Islet precursor cell (in vitro differentiated cells): ENCODE data around the gene HOXC11.

Source experiments
- DNase-seq: peaks from one replicate; pipeline ENCODE4 v3.0.0-alpha.2; 2018

The HOXC11 gene

DNA sequence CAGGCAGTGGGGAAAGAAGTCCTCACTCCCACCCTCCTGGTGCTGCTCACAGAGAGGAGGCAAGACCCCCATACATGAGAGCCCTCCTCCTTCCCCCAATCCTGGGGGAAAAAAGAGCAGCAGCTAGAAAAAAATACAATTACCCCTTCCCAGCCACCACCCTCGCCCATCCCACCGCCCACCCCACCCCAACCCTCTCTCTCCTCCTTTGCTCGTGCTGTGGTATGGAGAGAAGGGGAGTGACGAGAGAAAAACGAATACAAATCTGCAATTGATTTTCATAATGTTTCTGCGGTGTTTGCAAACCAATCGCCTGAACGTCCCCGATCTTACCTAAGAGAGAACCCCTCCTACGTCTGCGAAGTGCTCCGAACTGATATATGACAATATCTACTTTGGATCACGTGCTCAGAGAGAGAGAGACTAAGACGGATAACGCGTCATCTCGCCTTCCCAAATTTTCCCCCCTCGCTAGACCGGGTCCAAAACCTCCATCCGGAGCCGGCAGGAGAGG is at the start of gene HOXC11:
Gene HOXC11, plus strand, starts transcription at position 405 of the 514 bp plus-strand sequence. CDS start 116 bp downstream, outside the sequence.
- no peak for DNase-seq

DNA sequence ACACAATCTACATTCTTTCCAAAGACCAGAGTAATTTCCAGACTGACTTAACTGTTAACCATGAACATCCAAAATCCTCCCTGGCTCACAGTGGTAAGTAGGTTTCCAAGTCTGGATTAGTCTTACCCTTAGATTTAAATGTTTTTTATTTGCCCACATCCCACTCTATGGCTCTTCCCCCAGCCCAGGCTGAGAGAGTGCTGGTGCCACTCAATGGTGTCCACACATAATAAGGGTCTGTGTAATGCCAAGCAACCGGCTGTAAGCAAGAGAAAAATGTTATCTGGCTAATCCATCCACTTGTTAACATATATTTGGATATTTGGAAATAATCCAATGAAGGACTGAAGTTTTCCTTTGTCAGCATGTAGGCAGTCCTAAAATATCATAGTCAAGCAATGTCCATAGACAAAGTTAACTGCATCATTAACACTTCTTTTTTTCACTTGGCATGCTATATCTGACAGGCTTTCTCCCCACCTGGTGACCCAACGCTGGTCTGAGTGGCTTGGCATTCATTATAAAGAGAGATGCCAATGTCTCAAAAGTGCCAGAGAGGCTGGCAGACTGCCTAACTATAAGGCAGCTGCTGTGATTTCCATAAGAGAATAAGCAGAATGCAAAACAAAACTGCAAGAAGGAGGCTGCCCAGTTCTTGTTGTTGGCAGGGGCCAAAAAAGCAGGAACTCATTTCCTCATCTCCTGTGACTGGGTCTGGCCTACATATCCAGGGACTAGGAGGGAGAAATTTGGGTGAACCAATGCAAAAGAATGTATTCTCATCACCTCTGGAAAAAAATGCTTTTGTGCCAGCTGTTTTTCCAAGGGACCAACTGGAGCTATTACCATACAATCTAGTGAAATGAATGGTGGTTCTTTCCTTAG is 48.2 kb upstream of the HOXC11 start:
- DNase-seq, result no peak

DNA sequence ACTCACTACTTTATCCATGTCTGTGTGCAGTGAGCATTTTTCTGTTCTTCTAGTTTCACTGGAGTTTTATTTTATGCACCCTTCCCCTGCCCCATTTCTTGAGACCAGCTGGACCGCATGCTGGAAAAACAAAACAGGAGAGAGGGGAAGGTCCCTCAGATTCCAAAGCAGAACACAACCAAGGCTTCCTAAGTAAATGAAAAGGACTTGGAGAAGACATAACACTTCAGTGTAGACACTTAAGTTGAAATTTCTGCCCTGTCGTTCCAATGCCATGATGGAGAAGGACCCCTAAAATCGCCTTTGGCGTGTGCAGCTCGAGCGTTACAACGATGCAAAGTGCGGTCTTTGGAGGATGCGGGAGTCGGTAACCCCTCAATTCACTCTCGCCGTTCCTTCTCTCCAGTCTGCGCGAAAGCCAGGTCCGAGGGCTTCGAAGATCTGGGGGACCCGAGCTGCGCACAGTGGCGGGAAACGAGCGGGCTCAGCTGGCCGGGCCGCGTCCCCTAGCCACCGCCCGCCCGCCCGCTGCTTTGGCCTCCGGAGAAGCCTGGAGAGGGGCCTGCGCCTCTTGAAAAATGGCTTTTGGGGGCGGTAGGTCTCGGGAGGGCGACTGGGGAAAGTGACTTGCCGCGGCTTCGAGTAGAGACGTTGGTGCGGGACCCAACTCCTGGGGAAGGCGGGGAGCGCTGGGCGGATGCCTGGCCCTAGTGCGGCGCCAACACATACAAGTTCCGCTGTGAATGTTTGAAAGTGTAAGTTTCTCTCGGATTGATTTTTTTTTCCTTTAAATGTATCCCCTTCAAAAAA is 45.5 kb upstream of the HOXC11 start:
- no peak for DNase-seq

DNA sequence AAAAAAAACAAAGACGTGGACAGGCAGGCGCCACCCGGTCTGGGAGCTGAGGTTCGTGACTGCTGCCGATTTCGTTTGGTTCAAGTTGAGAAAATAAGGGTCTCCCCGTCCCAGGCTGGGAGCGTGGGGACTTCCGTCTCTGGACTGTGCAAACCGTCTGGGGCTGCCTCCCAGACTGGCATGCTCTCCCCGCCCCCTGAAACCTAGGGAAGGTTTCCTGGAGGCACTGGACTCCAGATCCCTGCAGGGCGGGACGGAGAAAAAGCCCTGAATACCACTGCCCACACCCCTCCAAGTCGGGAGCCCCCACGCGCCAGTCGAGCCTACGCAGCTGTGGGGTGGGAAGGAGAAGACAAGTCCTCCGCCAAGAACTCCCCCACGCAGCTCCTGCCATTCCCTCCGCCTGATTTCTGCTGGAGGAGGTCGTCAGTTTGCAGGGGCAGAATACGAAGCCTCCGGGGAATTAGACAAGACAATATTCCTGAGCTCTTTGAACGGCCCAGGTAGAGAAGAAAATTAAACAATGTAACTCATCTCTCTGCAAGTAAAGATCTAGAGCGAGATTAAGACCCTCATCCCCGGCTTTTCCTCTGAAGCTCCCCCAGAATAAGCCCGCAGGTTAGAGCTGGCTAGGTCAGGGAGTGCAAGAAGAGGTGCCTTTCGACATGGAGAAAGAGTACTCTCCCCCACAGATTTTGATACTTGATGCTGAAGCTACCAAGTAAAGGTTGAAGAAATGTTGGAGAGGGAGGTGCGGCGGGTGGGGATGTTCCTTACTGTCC is 44.7 kb upstream of the HOXC11 start:
- DNase-seq, result peak; percentile 72

DNA sequence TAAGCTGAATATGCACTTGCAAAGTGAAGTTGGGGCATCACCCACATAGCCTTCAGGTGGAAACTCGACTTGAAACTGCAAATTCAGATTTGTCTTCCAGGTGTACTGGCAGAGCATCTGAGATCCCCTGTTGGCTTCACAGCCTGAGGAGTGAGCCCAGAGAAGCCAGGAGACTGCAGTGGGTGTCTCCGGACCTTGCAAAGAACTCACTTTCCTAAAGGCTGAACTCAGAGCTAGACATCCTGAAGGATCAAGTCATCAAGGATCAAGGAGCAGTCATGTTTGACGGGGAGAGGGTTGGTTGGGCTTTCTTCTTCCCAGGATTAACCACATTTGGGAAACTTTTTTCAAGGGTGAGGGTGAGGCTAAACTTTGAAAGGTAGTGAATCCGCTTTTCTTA is 43.4 kb upstream of the HOXC11 start:
- no peak for DNase-seq

DNA sequence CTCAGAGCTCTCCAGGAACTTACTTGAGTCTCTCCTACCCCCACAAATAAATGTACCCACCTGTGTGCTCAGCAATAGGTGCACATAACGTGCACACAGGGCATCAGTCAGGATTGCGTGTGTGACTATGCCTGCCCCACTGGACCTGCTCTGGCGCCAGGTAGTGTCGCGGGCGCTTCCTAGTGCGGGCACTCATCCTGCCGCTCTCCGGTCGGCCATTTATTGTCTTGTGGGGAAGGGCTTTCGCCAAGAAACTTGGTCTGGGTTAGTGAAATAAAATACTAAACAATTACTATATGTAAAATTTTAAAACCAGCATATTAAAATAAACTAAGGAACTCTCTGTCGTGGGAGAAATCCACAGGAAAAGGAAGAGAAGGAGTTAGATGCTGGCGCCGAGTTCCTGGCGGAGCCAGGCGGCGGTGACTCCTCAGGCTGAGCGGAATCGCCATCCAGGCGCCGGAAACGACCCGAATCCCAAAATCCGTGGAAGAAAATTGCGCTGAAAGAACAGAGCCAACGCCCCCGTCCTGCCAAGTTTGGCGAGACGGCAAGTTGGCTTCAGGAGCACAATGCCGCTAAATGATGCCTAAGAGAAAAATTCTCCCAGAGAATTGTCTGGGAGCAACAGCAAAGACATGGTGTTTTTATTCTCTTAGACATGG is 42.2 kb upstream of the HOXC11 start:
- no peak for DNase-seq

DNA sequence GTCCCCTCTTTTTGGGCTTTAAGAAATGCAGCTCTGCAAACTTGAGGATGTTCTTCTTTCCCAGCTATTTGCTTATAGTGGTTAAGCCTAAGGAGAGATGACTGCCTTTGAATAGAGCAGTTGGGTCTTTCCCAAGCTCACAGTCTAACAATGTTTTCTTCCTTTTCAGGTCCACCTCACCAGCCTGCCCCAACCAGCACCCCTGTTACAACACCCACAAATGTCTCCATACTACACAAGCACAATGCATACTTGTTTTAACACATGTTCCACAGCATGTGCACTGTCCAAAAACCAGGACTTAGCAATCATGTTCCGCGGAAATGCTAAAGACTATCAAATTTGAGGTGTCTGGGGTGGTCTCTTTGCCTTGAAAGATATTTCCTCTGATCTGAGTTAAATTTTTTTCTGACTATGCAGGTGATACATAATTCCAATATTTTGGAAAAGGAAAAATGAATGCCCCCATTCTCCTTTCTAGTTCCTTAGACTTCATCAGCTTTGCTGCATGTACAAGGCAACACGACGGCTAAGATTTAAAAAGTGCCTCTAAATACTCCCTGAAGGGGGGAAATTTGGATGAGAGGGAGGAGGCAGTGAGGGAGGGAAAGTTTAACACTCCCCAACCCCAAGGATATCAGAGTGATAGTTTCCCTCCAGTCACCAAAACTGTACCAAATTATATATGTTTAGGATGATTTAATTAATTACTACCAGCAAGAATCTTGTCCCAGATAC is 40.9 kb upstream of the HOXC11 start:
- DNase-seq, result no peak

DNA sequence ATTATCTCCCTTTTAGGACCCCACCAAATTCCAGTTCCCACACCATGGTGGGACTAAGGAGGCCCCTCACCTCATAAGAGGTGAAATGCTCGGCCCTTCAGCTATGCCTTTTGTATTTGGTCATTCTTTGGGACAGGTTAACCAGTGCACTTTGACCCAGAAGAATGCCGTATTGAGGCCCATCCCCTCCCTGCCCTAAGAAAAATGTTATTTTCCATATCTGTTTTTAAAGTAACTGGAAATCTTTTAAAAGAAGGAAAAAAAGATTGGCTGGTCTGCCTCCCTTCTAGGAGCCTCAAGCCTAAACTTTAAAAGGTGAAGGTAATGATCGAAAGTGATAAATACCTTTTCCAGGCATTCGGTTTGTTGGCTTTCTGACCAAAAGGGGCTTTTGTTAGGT is 40.0 kb upstream of the HOXC11 start:
- DNase-seq, result no peak

DNA sequence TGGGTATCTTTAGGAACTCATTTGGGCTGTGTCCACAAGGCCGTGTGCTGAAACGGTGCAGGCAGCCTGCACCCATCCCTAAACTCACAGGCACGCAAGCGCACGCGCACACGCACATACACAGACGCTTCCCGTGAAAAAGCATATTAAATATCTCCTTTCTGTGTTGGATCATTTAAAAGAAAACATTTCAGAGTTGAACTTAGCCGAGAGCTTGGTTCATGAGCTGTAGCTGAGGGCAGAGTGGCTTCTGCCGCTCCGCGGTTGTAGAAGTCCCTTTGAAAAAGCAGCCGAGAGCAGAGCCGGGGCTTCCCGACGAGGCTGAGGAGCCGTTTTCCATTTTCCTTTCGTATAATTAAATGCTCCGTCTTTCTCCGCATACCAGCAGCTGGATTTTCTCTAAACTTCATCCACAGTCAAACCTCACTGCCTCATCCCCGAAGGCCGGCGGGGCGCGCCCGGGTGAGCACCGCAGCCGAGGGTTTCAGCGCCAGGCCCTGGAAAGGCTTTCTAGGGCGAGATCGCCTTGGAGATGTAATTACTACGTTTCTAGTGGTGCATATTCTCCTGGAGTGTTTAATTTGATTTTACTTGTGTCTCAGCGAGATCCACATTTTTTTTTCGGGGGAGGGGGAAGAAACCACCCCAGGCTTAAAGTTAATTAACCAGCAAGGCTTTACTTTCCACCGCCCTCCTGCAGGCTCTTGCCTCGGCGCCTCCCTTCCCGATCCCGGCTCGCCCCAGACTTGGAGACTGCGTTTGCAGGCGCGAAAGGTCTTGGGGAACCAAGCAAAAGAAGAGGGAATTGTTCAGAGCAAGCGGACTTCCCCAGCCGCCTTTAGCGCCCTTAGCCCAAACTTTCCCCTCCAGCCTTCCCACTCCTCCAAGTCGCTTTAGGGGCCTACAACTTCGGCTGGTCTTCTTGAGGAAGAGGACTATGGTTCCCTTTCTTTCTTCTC is 37.3 kb upstream of the HOXC11 start:
- peak; percentile 60 for DNase-seq

DNA sequence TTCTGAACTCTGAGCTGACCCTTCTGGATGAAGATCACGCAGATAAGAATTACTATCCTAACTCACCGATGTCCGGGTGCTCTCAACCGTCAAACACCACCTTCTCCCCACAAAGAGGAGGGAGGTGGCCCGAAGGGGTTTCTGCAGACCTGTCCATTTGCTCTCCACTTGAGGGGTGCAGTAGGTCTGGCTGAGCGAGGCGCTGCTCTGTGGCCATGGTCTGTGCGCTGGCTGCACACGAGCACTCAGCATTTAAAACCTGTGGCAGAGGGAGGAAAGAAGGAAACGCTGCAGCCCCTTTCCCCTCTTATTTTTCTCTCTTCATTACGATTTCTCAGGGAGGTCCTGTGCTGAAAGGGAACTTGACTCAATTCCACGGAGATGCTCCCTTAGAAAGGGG is 35.8 kb upstream of the HOXC11 start:
- DNase-seq, result peak; percentile 57

DNA sequence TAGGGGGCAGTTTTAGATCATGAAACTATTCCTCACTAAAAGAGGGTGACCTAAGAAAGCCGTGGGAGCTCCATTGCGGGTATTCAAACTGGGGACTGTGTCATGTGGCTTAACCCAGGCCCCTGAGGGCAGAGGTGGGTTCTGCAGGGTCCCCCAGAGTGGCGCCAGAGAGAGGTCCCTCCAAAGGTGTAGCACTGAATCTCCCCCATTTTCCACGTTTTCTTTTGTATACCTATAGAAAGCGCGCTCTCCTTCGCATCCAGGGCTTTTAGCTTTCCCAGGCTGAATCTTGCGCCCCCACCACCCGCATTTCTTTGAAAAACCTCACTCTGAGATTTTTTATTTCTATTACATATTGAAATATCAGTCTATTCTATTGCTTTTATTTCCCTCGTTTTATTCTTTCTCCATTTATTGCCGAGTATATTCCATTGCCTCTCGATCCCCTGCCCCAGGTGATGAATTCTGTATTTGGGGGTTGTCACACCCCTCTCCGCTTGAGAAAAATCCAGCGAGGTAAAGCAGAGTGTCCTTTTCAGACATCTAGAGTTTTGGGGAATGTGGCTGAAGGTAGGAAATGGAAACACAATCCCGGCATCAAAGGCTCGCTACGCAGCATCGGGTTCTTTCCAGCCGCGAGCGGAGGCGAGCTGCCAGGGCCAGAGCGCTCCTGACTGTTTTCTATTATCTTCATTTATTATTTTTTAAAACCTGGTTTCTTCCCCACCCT is 35.2 kb upstream of the HOXC11 start:
- peak; percentile 28 for DNase-seq

DNA sequence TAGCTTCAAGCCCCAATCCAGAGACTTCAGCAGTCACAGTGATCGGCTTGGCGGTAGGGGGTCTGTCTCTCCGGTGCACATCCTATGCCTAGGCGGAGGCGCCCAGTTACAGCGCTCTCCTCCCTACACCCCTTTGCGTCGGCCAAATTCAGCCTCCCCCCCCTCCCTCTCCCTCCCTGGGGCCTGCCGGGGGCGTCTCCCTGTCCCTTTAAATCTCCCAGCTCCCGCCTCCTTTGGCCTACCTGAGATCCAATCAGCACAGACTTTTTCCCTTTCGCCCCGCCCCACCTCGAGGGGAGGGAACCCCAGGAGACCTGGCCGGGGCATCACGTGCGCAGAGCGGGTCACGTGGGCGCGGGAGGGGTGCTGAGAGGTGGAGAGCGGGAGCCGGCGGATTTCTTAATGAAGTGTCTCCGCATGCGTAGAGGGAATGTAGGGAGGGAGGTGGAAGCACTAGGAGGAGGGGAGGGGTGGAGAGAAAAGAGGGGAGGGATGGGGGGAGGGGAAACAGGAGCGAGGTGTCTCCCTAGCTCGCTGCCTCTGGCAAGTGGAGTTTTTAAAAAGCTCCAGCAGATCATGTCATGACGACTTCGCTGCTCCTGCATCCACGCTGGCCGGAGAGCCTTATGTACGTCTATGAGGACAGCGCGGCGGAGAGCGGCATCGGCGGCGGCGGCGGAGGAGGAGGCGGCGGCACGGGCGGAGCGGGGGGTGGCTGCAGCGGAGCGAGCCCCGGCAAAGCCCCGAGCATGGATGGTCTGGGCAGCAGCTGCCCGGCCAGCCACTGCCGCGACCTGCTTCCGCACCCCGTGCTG is 34.4 kb upstream of the HOXC11 start, which contains the start of gene HOXC13:
Gene HOXC13, plus strand, starts transcription at position 506 of the 815 bp plus-strand sequence. Its CDS starts 76 bp downstream, at position 582.
- peak; percentile 100 for DNase-seq

DNA sequence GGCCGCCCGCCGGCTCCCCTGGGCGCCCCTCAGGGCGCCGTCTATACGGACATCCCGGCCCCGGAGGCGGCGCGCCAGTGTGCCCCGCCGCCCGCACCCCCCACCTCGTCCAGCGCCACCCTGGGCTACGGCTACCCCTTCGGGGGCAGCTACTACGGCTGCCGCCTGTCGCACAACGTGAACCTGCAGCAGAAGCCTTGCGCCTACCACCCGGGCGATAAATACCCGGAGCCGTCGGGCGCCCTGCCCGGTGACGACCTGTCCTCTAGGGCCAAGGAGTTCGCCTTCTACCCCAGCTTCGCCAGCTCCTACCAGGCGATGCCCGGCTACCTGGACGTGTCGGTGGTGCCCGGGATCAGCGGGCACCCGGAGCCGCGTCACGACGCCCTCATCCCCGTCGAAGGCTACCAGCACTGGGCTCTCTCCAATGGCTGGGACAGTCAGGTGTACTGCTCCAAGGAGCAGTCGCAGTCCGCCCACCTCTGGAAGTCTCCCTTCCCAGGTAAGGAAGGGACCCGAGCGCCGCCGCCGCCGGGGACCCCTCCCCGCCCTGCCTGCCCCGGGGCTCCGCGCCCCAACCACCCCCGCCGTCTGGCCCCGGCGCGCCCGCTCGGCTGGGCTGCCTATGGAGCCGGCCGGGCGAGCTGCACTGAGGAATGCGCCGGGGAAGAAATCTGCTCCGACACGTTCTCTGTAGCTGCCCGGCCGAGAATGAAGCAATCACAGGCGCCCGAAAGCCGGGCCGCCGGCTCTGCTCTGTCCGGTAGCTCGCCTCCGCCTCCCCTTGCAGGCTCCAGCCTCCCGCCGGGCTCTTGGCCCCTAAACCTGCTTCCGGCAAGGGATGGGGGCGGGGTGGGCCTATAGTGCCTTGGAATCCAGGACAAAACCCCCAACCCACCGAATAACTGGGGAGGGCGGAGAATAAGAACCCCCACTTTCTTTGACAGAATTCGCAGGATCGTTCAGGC is 33.5 kb upstream of the HOXC11 start:
- DNase-seq, result peak; percentile 91

DNA sequence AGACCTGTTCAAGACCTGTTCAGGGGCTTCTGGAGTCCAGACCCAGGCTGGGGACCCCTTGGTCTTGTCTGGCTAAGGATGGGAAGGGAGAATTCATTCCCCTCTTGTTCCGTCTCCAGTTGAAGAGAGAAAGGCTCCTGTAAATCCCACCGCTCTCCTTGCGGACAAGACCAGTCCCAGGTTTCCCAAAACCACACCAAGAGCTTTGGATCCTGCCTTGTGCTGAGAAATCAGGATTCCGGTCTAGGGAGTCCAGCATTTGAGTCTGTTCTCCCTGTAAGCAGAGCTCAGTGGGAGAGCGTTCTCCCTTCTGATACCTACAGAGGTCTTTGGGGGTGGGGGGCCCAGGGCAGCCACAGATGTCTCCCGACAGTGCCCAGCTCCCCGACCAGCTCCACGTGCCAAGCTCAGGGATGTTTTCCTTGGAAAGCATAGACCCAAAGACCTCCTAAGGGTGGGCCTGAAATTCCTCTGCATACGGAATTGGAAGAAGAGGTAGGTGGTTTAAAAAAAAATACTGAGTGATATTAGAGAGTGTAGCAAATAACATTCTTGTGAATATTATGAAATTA is 32.4 kb upstream of the HOXC11 start:
- peak; percentile 71 for DNase-seq

DNA sequence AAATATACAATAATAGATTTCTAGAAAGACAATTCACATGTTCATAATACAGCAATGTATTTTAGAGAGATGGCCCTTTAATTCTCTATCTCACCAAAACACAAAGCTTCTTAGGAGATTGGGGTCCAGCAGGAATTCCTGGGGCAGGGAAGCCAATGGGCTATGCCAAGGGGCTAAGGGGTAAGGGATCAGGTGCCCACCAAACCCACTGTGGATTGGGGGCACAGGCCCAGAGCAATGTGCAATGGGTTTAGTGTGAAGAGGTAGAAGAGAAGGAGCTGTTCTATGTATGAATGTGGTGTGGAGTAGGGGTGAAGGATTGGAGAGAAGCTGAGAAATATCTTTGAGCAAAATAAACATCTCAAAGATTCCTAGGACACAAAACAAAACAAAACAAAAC is 31.7 kb upstream of the HOXC11 start:
- peak; percentile 31 for DNase-seq

DNA sequence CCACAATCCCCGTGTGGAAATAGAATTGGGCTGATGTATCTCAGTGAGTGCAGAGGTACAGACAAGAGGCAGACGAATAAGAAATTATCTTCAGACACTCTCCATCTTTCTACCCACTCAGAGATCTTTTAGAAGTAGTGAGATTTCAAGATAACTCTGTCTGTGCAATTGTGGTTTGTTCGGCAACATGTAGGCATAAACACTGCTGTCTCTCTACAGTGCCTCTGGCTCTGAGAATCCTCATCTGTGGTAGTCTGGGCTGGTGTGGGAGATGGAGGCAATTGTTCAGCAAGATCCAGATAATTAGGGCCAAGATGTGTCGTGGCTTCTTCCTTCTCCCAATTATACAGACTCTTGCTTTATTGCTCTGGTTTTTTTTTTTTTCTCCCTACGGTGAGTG is 31.2 kb upstream of the HOXC11 start:
- peak; percentile 93 for DNase-seq

DNA sequence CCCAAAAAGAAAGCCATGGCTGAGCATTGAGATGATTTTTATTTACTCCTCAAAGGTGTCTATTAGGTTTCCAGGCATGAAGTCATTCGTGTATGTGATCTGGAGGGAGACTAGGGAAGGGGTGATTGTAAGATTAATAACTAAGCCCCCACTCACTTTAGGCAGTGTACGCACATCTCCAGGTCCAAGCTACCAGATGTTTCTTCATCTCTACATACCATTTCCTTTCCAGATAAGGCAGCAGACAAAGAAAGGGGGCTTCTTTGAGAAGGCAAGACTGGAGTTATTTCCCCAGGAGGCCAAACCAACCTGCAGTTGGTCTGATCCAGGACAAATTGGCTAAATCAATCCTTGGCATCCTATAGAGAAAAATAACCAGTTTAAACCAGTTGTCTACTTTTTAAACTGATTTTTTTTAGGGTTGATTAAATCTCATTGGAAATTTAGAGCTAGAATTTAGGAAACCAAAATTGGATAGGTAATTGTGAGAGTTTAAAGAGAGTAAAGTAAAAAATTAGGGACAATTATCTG is 30.4 kb upstream of the HOXC11 start:
- peak; percentile 45 for DNase-seq
